WTC11 (cell line): ENCODE data around the gene C17orf67.

Experiments used
- CBFB ChIP-seq: sonication (generic); formaldehyde crosslinking; IDR thresholded peaks from 2 replicates; pipeline ENCODE4 v1.8.1; 2022; ENCODE audit warnings: mild to moderate bottlenecking, low read depth, missing genetic modification reagents
- CTCF ChIP-seq: fragments of 200-600 bp; IDR thresholded peaks from 2 replicates; pipeline ENCODE4 v1.8.0; 2022; ENCODE audit warnings: antibody characterized with exemption
- GABPB1 ChIP-seq: sonication (generic); formaldehyde crosslinking; IDR thresholded peaks from 2 replicates; pipeline ENCODE4 v1.8.1; 2023; ENCODE audit warnings: mild to moderate bottlenecking, missing genetic modification reagents
- ZMAT4 ChIP-seq: fragments of 250-450 bp; sonication (Bioruptor Pico); IDR thresholded peaks from 2 replicates; pipeline ENCODE4 v1.9.0; 2021; ENCODE audit warnings: mild to moderate bottlenecking
- ZNF532 ChIP-seq: fragments of 250-450 bp; sonication (Bioruptor Pico); IDR thresholded peaks from 2 replicates; pipeline ENCODE4 v1.9.0; 2021; ENCODE audit warnings: mild to moderate bottlenecking, borderline replicate concordance

- TF ChIP-seq GABPB1 (CRISPR knock-in tag) (no peak), CBFB (CRISPR knock-in tag) (no peak), ZMAT4 (CRISPR knock-in tag) (no peak), ZNF532 (no peak), CTCF (no peak)
Measured at GRCh38 chr17:56808503-56808902, 25.2 kb downstream of the C17orf67 start.
